PC-9 (cell line): Measurements from ENCODE around the gene ADGRA1. TPM values are rescaled to one million over a fixed set of nuclear protein-coding genes. Genes with fewer than 3 reads are reported as not detected.

Experiments
- BruUV-seq: library from RNA; stranded (reverse); fragments of 400-500 nt; replicated peaks from 2 replicates; lab custom pipeline; 2021; lab: Mats Ljungman, UMichigan
- CTCF ChIA-PET: fragments of 300-600 bp; sonication (Branson Sonifier 250); formaldehyde crosslinking; loops from one replicate; lab custom pipeline; 2022; ENCODE audit warnings: antibody characterized with exemption; lab: Charles Lee
- POLR2A ChIA-PET: fragments of 300-600 bp; sonication (Branson Sonifier 250); formaldehyde crosslinking; loops from one replicate; lab custom pipeline; 2022; ENCODE audit warnings: antibody characterized with exemption; ENCODE audit not compliant: unreplicated experiment; lab: Charles Lee
- DNase-seq, 2 experiments: peaks; one replicate each; pipeline versions ENCODE4 v3.0.0 to v3.0.0-alpha.2; 2015 to 2022; ENCODE audit warnings: mixed read lengths in 1 of 2
- H2AFZ ChIP-seq: fragments of 200-600 bp; sonication (generic); 2 replicates; pipeline ENCODE4 v1.8.1; 2017; ENCODE audit warnings: antibody characterized with exemption
- H3F3A ChIP-seq: fragments of 200-600 bp; sonication (generic); 2 replicates; pipeline ENCODE4 v1.8.1; 2017; ENCODE audit warnings: antibody characterized with exemption, mild to moderate bottlenecking, low read depth; ENCODE audit not compliant: insufficient read depth
- H3K27ac ChIP-seq: fragments of 200-600 bp; sonication (generic); 2 replicates; pipeline ENCODE4 v1.6.1; 2016; ENCODE audit warnings: mixed run types
- H3K27me3 ChIP-seq: fragments of 200-600 bp; sonication (generic); 2 replicates; pipeline ENCODE4 v1.6.1; 2016; ENCODE audit warnings: low read depth, mixed run types; ENCODE audit not compliant: insufficient read depth
- H3K36me3 ChIP-seq: fragments of 200-600 bp; sonication (generic); 2 replicates; pipeline ENCODE4 v1.6.1; 2016; ENCODE audit warnings: low read depth, mixed run types
- H3K4me1 ChIP-seq: fragments of 200-600 bp; sonication (generic); replicated peaks from 2 replicates; pipeline ENCODE4 v1.6.1; 2016; ENCODE audit warnings: mixed run types; ENCODE audit not compliant: insufficient read depth
- H3K4me2 ChIP-seq: fragments of 200-600 bp; sonication (generic); 2 replicates; pipeline ENCODE4 v1.6.1; 2017; ENCODE audit warnings: mixed run types
- H3K4me3 ChIP-seq: fragments of 200-600 bp; sonication (generic); 2 replicates; pipeline ENCODE4 v1.6.1; 2016; ENCODE audit warnings: mixed run types
- H3K79me2 ChIP-seq: fragments of 200-600 bp; sonication (generic); 2 replicates; pipeline ENCODE4 v1.6.1; 2017; ENCODE audit warnings: low read depth, mixed run types
- H3K9me2 ChIP-seq: fragments of 200-600 bp; sonication (generic); 2 replicates; pipeline ENCODE4 v1.8.1; 2017; ENCODE audit warnings: mild to moderate bottlenecking; ENCODE audit not compliant: insufficient read depth
- H3K9me3 ChIP-seq: fragments of 200-600 bp; sonication (generic); 2 replicates; pipeline ENCODE4 v1.8.1; 2016; ENCODE audit warnings: low read depth; ENCODE audit not compliant: insufficient read depth
- H4K20me1 ChIP-seq: fragments of 200-600 bp; sonication (generic); 2 replicates; pipeline ENCODE4 v1.8.1; 2017; ENCODE audit not compliant: insufficient read depth
- CTCF ChIP-seq: fragments of 200-600 bp; sonication (generic); conservative IDR thresholded peaks from 2 replicates; pipeline ENCODE4 v1.6.1; 2017; ENCODE audit warnings: mixed run types, antibody characterized with exemption, mild to moderate bottlenecking, moderate library complexity
- EZH2 ChIP-seq: fragments of 200-600 bp; sonication (generic); IDR thresholded peaks from 2 replicates; pipeline ENCODE4 v1.8.0; 2017; ENCODE audit warnings: antibody characterized with exemption, low read depth
- intact Hi-C: fragments of 100-400 bp; cut with micrococcal nuclease; formaldehyde crosslinking; loops from one replicate; pipeline ENCODE4 v1.10.0; 2022; ENCODE audit not compliant: unreplicated experiment
- total RNA-seq: library from RNA; stranded (reverse); gene quantifications from 2 replicates; pipeline ENCODE4 v1.2.3, GENCODE V29; 2021

Gene ADGRA1
- total RNA-seq, 1 experiment from 2014 or later = not detected

DNA sequence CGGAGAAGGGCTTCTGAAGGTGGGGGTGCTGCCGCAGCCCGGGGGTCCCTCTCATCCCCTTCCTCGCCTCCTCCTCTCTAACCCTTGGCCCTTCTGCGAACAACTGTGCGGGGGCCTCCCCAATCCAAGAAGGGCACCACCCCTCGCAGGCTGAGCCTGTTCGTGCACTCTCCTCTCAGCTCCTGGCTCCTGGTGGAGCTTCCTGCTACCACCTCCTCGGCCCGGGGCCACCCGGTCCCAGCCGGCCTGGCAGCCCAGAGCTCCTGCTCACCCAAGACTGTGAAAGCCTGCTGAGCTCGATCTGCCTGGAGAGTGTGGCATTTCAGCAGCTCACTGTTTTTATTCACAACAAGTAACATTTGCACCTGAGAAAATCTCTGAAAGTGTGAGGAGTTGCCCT is 2.4 kb downstream of the ADGRA1 start:
- ChIA-PET POLR2A (no interaction called here), CTCF (no interaction called here)
- Histone ChIP-seq H3K9me3 (no peaks in the 10 kb centered on the region), H2AFZ (no peak overlapping the region), H3K79me2 (no peaks in the 10 kb centered on the region), H3K4me2 (no peak overlapping the region), H3K4me1 (no peaks in the 10 kb centered on the region), H3F3A (no peaks in the 10 kb centered on the region), H3K9me2 (no peaks in the 10 kb centered on the region), H3K27me3 (peaks cover 51% of the 10 kb centered on the region), H4K20me1 (no peaks in the 10 kb centered on the region), H3K36me3 (no peaks in the 10 kb centered on the region), H3K27ac (no peak overlapping the region), H3K4me3 (no peak overlapping the region)
- no TSS peak for BruUV-seq
- TF ChIP-seq CTCF = no peak
- intact Hi-C loops = no loop called here
- no peak for DNase-seq

- Histone ChIP-seq H4K20me1 (no peaks in the 10 kb centered on the region), H3K4me3 (no peak overlapping the region), H3K27me3 (peaks cover 56% of the 10 kb centered on the region), H3F3A (no peaks in the 10 kb centered on the region), H3K27ac (no peak overlapping the region), H3K9me3 (no peaks in the 10 kb centered on the region), H3K9me2 (no peaks in the 10 kb centered on the region), H3K36me3 (no peaks in the 10 kb centered on the region), H2AFZ (no peak overlapping the region), H3K4me1 (no peaks in the 10 kb centered on the region), H3K4me2 (no peak overlapping the region), H3K79me2 (no peaks in the 10 kb centered on the region)
- DNase-seq = no peak
- POLR2A ChIA-PET = no interaction called here
- no peak for TF ChIP-seq EZH2
- TF ChIP-seq CTCF = no peak
- BruUV-seq = no TSS peak
- intact Hi-C loops = no loop called here
- CTCF ChIA-PET = no interaction called here
Observed at GRCh38 chr10:133090654-133091053, 2.9 kb downstream of the ADGRA1 start.

DNA sequence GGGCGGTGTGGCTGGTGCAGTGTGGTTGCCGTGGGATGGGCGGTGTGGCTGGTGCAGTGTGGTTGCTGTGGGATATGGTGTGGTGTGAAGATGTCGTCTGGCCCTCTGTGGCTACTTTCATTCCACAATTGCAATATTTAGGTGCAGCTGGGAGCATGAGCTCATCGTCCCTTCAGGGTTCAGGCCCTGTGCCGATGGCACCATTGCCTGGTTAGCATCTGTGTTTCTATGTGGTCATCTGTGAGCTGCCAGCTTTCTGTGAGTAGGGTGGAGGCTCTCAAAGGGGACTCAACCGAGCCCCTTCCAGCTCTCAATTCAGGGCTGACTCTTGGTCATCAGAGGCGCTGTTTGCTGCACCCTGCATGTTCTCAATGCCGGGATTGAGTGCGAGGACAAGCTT is 3.6 kb downstream of the ADGRA1 start:
- no peaks in the 10 kb centered on the region for H3K9me2 ChIP-seq
- H4K20me1 ChIP-seq = no peaks in the 10 kb centered on the region
- H3K4me2 ChIP-seq = no peak overlapping the region
- no peak overlapping the region for H3K4me3 ChIP-seq
- no peak for DNase-seq
- H3K9me3 ChIP-seq = no peaks in the 10 kb centered on the region
- intact Hi-C loops = no loop called here
- ChIA-PET POLR2A (no interaction called here), CTCF (no interaction called here)
- no peaks in the 10 kb centered on the region for H3K79me2 ChIP-seq
- H3F3A ChIP-seq = no peaks in the 10 kb centered on the region
- H3K27me3 ChIP-seq = peaks cover 62% of the 10 kb centered on the region
- TF ChIP-seq CTCF = no peak
- TF ChIP-seq EZH2 = no peak
- H3K27ac ChIP-seq = no peak overlapping the region
- H2AFZ ChIP-seq = no peak overlapping the region
- no peaks in the 10 kb centered on the region for H3K36me3 ChIP-seq
- no TSS peak for BruUV-seq
- H3K4me1 ChIP-seq = no peaks in the 10 kb centered on the region
